Heart right ventricle (tissue), 16 donors: ENCODE results near the gene KIF4A. TPM values are rescaled to one million over a fixed set of nuclear protein-coding genes. Genes with fewer than 3 reads are reported as not detected.

Source experiments
- ATAC-seq, 8 donors: fragments of 200-7000 bp; cut with Tn5 transposase; one replicate each; pipeline ENCODE4 v1.9.1; 2020; ENCODE audit warnings: mild to moderate bottlenecking in 8 of 8, moderate library complexity in 8 of 8, moderate number of reproducible peaks in 1 of 8
- DNase-seq, 2 donors: peaks; one replicate each; pipeline ENCODE4 v3.0.0-alpha.2; 2020
- H3K27ac ChIP-seq, 10 donors: fragments of 200-600 bp; sonication (generic) in 2 of 10; one replicate each; pipeline versions ENCODE4 v1.5.0 to v1.8.0; 2020 to 2022; ENCODE audit warnings: mild to moderate bottlenecking in 3 of 10
- H3K27me3 ChIP-seq, 7 donors: fragments of 200-600 bp; one replicate each; pipeline ENCODE4 v1.8.0; 2021 to 2022; ENCODE audit warnings: mild to moderate bottlenecking in 2 of 7
- H3K36me3 ChIP-seq, 9 donors: fragments of 200-600 bp; sonication (generic) in 1 of 9; one replicate each; pipeline versions ENCODE4 v1.5.0 to v1.8.0; 2020 to 2022; ENCODE audit warnings: mild to moderate bottlenecking in 2 of 9
- H3K4me1 ChIP-seq, 9 donors: fragments of 200-600 bp; sonication (generic) in 1 of 9; one replicate each; pipeline versions ENCODE4 v1.5.0 to v1.8.0; 2020 to 2022; ENCODE audit warnings: mild to moderate bottlenecking in 4 of 9
- H3K4me3 ChIP-seq, 10 donors: fragments of 200-600 bp; sonication (generic) in 2 of 10; one replicate each; pipeline versions ENCODE4 v1.5.0 to v1.8.0; 2020 to 2022; ENCODE audit warnings: mild to moderate bottlenecking in 7 of 10, moderate library complexity in 2 of 10
- H3K9me3 ChIP-seq, 11 donors: fragments of 200-600 bp in 10 of 11; sonication (generic) in 2 of 11; one replicate each; pipeline versions ENCODE4 v1.5.0 to v1.8.0; 2013 to 2022; ENCODE audit warnings: mild to moderate bottlenecking in 2 of 11, control low read depth in 1 of 11, moderate library complexity in 1 of 11
- CTCF ChIP-seq, 9 donors: fragments of 200-600 bp; sonication (generic) in 2 of 9; IDR thresholded peaks; one replicate each; pipeline versions ENCODE4 v1.5.0 to v1.8.0; 2021 to 2022; ENCODE audit warnings: antibody characterized with exemption in 9 of 9, mild to moderate bottlenecking in 5 of 9, moderate library complexity in 1 of 9
- WGBS, 2 donors: extraction: QIAGEN DNeasy Blood & Tissue Kit; methylation state at CpG; one replicate each; pipeline ENCODE4 v1.1.7; 2013; ENCODE audit warnings: inconsistent platforms in 1 of 2; 5-methylcytosine and 5-hydroxymethylcytosine counted together
- intact Hi-C, 10 donors: fragments of 100-400 bp; cut with DNase I; formaldehyde crosslinking; loops; one replicate each; pipeline versions ENCODE4 v1.11.1 to v1.14.2; 2022
- polyA plus RNA-seq, 2 donors: library from polyadenylated mRNA; stranded (reverse); fragments of 200-250 nt; gene quantifications; one replicate each; pipeline ENCODE4 v1.2.3, GENCODE V29; 2013
- total RNA-seq, 10 donors: library from RNA; stranded (reverse); fragmentation: NEBNext Ultra II Directional in 3 of 10; extraction: Animal tissue kit (Norgen Biotek cat#: 25700) in 3 of 10; gene quantifications; one replicate each; pipeline versions ENCODE4 v1.2.1 to v1.2.4, GENCODE V29; 2021 to 2023
- donor health status: Arrhythmogenic right ventricular cardiomyopathy.
- donor health status: ischemic (EF 13 %, LVEDD 7.1; RV severe dilation, severe dysfunction).
- donor health status: healthy with polysubstance abuse.
- donor health status: DM: no; HTN: yes; CAD: no.
- donor health status: DM: no; HTN: no; CAD: no.
- donor health status: ischemic (EF 25% LVEDD 6.9; RV normal size, moderate dysfunction).
- donor health status: ischemic (EF 25% LVEDD 5.7; RV mildly dilated, moderate dysfunction).
- donor health status: healthy.
- donor health status: DM: yes; HTN: yes; CAD: no.
- donor health status: Ischemic cardiomyopathy.
- donor health status: ischemic (EF 35%, LVEDD 5.7; RV mildly dilated, moderate dysfunction).
- donor health status: nonischemic (EF 11% LVEDD 7.7; RV severe dilation, severe dysfunction).
- donor health status: DM: yes; HTN: yes; CAD: no.
- donor health status: PGD.
- donor health status: ischemic (EF 29% LVEDD 5.4; RV normal size, mild dysfunction).
- donor health status: nonischemic (EF 23%, LVEDD 6.1; RV moderate dilation, normal function).

Gene KIF4A
- total and polyA plus RNA-seq, 12 donors = 0.07 to 2.8 (median 0.24) TPM; not detected in 4

- H3K9me3 ChIP-seq = no peaks in the 10 kb centered on the region
- peaks cover 0 to 21% (median 0%) of the 10 kb centered on the region in 7 donors for H3K27me3 ChIP-seq
- intact Hi-C loops = no loop called here
- DNase-seq (no peak), ATAC-seq (no peak)
- H3K4me1 ChIP-seq = peaks cover 0 to 10% (median 7%) of the 10 kb centered on the region in 9 donors
- H3K4me3 ChIP-seq = no peak overlapping the region
- 0% methylated on average over 1 of the region's 1 CpG for WGBS, 2 donors
- no peak for TF ChIP-seq CTCF (IDR thresholded peaks at IDR 0.05)
- H3K36me3 ChIP-seq = peaks cover 0 to 6% (median 0%) of the 10 kb centered on the region in 9 donors
- H3K27ac ChIP-seq = no peak overlapping the region
Measured at GRCh38 chrX:70292788-70293187, 2.9 kb downstream of the KIF4A start.

- intact Hi-C loops = no loop called here
- peaks cover 0 to 10% (median 7%) of the 10 kb centered on the region in 9 donors for H3K4me1 ChIP-seq
- TF ChIP-seq CTCF (IDR thresholded peaks at IDR 0.05) = no peak
- H3K36me3 ChIP-seq = no peaks in the 10 kb centered on the region
- DNase-seq = no peak
- peaks cover 0 to 26% (median 0%) of the 10 kb centered on the region in 7 donors for H3K27me3 ChIP-seq
- H3K27ac ChIP-seq = no peak overlapping the region
- H3K4me3 ChIP-seq = no peak overlapping the region
- 93 to 95% methylated on average over 5 of the region's 5 CpGs for WGBS, 2 donors
- ATAC-seq = no peak
- no peaks in the 10 kb centered on the region for H3K9me3 ChIP-seq
Measured at GRCh38 chrX:70293621-70294020, 3.7 kb downstream of the KIF4A start.

GRCh38 chrX:70301716-70302115 is 11.8 kb downstream of the KIF4A start:
- H3K4me3 ChIP-seq = no peak overlapping the region
- ATAC-seq = no peak
- H3K27me3 ChIP-seq = peaks cover 0 to 16% (median 0%) of the 10 kb centered on the region in 7 donors
- no peaks in the 10 kb centered on the region for H3K4me1 ChIP-seq
- WGBS, 2 donors = 27 to 32% methylated on average over 3 of the region's 3 CpGs
- DNase-seq = no peak
- H3K36me3 ChIP-seq = no peaks in the 10 kb centered on the region
- peak overlapping the region in 1 of 10 donors; percentile 7 for H3K27ac ChIP-seq
- no peak for TF ChIP-seq CTCF (IDR thresholded peaks at IDR 0.05)
- intact Hi-C loops = no loop called here
- H3K9me3 ChIP-seq = no peaks in the 10 kb centered on the region

GRCh38 chrX:70313503-70313902 is 23.6 kb downstream of the KIF4A start:
- no peaks in the 10 kb centered on the region for H3K4me1 ChIP-seq
- no peaks in the 10 kb centered on the region for H3K36me3 ChIP-seq
- H3K27ac ChIP-seq = no peak overlapping the region
- ATAC-seq = no peak
- WGBS, 2 donors = 89 to 90% methylated on average over 1 of the region's 1 CpG
- peaks cover 0 to 11% (median 0%) of the 10 kb centered on the region in 7 donors for H3K27me3 ChIP-seq
- DNase-seq = no peak
- intact Hi-C loops = no loop called here
- H3K4me3 ChIP-seq = no peak overlapping the region
- H3K9me3 ChIP-seq = peaks cover 0 to 3% (median 0%) of the 10 kb centered on the region in 11 donors
- TF ChIP-seq CTCF (IDR thresholded peaks at IDR 0.05) = no peak
